HG03064 (cell line): ENCODE data around the gene PXYLP1.

Experiments
- ATAC-seq: cut with Tn5 transposase; IDR thresholded peaks from one replicate; pipeline ENCODE4 v1.9.1; 2021; ENCODE audit warnings: low read depth; ENCODE audit not compliant: unreplicated experiment

Gene PXYLP1

DNA sequence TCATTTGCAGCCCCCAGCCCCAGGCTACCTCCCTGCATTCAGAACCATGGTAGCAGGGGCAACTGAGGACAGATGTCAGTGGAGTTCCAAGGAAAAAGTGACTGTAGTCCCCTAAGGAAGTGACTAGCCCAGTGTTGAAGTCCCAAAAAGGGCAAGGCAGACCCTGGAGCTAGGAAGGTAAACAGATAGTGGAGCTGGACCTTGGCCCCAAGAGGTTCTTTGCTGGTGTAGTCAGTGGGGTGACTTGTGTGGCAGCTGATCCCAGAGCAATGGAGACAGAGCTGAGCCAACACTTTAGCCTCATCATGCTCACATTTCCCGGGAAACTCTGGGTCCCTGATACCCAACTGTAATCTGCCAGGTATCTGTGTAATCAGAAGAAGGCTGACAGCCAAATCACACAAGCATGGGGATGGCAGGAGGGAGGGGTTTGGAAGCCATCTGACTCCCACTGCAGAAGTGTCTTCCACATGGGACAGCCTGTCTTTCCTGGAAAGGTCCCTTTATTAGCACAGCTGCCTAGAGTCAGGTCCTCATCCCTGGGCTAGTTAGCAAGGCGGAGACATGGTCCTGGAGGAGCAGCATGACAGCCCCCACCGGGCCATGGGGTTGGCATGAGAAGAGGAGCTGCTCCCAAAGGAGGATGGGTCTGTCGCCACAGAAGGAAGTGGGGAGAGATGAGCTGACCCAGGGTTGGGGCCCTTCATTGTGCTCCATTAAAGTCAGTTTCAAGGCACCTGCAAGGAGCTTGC, 39.8 kb downstream of the PXYLP1 start:
- ATAC-seq: no peak

DNA sequence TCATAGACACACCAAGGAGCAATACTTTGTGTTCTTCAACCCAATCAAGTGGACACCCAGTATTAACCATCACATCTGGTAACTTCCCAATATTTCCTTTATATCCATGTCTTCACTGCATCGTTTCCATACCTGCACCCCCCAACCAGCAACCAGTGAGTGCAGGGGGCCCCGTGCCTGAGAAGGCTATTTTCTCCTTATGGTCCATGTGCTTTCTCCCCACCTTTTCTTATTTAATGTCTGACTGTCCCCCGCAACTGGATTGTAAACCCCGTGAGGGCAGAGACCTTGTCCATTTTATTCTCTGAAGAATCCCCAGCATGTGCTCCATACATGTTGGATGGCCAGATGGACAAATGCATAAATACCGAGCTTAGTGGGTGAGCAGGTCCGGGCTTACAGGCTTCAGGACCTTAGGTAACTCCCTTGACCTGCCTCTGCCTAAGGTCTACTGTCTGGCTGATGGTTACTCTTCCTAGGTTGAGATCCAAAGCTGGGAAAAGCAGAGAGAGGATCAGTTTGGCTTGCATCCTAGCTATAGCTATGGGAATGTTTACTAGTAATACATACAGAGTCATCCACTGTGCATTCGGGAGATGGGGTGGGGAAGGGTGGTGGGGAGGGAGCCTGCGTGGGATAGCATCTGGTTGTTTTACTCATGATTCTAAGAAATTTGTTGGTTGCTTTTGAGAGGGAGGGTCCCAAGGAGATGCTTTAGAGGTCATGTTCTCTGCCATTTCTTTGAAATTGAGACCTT, 41.5 kb downstream of the PXYLP1 start:
- ATAC-seq: no peak

DNA sequence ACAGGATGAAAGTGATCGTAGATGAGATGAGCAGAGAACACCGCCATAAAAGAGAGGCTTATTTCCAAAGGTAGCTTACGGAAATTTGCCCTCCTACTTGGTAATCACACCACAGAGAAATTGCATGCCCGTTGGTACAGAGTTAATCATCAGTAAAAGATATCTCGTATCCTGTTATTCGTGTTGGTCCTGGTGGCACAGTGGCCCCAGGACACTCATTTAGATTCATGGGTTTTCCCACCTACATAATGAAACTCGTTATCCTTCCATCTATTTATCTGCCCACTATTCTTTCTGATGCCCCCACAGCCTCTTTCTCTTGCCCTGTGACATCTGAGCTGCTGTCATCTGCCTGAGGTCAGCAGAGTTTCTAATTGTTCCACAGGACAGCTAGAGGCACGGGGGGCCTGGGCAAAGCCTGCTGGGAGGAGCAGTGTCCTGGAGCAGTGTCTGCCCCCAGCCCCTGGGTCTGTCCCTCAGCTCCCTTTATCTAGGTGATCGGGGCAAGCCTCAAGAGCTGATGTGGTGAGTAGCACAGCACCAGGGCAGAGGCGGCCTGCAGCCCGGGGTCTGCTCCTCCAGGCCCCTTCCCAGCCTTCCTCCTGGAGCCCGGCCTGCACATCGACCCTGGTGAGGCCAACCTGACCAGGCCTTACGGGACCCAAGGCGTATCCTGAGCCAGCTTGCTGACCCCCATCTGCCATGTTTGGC, 42.2 kb downstream of the PXYLP1 start:
- ATAC-seq: no peak

DNA sequence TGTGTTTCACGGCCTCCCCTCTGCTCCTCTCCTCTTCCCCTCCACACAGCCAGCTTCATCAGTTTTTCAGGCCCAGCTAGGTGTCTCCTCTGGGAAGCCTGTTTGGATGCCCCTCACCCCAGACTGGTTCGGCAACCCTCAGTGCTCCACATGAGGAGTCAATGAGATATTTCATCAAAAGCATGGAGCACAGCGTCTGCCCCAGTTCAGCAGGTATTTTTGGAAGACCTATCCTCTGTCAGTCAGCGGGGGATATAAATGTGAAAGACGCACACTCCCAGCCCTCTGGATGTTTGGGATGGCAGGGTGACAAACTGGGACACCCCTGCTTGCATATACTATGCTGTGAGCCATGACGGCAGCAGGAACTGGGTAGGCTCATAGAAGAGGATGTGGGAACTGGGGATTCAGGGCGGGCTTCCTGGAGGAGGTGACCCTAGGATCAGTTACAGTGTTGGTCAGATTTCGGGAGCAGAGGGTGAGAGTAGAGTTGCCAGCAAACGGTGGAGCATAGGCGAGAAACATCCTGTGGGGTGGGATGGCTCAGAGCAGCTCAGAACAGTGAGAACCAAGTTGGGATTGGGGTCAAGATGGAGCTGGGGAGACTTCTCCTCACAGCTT, 42.9 kb downstream of the PXYLP1 start:
- ATAC-seq: no peak

DNA sequence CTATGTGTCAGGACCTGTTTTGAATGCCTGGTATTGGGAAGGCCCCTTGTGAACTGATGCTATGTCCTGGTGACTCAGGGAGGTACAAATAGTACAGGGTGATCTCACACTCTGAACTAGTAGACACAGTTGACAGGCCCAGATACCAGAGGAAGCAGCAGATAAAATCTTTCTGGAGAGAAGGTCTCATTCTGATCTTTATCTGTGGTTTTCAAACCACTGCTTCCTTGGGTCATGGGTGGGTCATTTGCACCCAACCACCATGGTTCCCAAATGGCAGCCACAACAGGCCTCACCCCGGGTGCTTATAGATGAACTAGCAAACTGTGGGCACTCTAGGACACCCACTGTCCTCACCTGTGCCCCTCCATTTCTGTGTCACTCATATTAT, 43.4 kb downstream of the PXYLP1 start:
- ATAC-seq: no peak

DNA sequence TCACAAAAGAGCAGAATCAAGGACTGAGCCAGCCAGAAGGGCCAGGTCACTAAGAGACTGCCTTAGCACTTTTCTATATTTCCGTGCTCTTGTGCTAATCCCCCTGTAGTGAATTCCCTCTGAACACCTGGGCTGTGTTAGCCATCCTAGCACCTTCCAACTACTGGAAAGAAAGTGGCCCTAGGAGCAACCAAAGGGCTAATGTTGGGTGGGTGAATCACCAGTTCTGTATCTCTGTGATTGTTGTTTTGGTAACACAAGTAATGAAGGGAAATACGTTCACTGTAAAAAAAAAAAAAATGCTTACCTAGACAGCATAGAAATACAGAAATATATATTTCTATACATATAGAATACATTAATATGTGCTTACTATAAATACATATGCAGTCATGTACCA, 43.9 kb downstream of the PXYLP1 start:
- no peak for ATAC-seq

DNA sequence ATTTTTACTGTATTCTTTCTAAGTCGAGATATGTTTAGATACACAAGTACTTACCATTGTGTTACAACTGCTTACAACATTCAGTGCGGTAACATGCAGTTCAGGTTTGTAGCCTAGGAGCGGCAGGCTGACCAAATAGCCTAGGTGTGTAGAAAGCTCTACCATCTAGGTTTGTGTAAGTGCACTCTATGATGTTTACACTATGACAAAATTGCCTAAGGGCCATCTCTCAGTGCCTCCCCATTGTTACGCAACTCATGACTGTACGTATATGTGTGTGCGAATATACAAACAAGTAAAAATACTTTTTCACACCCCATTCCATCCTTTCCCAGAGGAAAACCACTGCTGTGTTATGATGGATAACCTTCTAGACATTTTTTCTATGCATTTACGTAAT, 44.3 kb downstream of the PXYLP1 start:
- no peak for ATAC-seq

DNA sequence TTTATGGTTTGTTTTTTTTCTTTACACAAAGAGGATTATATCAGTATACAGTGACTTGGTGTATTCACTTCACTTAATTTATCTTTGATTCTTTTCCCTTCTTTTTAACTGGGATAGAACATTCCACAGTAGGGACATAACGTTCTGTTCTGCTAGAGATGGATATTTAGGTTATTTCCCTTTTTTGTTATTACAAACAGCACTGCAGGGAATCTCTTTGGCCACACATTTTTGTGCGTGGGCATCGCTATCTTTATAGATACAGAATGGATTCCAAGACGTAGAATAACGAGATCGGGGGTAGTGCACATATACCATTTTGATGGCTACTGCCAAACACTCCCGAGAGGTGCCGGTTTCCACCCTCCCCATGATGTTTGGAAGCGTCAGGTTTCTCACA, 44.8 kb downstream of the PXYLP1 start:
- no peak for ATAC-seq

DNA sequence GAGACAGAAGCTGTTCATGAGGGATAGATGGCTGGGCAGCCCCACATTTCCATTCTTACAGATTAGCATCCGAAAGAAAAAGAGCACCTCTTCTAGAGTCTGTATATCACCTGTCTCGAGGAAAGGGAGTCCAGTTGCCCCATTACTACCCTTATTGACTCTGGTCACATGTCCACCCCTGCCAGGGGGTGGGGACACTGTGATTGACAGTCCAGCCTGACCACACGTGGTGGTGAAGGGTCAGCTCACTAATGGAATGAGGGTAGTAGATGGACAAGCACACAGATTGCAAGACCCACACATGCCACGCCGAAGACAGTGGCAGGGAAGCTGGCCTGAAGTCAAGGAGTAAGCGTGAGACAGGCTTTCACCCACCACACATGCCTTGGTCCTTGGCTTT, 45.8 kb downstream of the PXYLP1 start:
- ATAC-seq: no peak

DNA sequence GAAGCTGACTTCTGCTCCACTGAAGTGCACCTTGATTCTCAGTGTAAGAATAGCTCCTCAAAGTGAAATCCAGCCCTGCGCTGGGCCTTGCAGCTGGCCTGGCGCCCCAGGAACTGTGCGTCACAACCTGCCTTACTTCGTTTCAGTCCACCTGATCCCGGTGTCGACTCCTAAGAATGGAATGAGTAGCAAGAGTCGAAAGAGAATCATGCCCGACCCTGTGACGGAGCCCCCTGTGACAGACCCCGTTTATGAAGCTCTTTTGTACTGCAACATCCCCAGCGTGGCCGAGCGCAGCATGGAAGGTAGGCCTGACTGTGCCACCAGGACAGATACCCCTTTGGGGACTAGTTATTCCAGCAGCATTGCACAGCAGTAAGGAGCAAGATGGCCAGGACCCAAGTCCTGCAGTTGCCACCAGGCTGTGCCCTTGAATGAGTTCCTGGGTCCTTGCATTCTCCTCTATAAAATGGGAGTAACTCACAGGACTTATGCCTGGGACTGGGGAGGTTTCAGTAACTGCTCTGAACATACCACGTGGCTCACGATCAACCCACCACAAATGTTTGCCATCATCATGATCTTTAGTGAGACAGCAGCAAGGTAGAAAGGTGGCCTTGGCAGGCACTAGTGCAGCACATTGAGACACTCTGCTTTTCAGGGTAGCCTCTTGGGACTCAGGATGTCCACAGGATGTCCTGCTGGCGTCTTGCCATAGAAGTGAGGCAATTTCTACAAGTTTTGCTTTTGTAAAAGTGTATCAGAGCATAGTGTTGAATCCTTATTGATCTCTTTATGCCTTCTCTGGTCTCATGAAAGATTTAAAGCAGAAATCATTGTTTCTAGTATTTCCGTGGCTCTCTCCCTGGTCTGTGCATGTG, 46.8 kb downstream of the PXYLP1 start:
- ATAC-seq: no peak

DNA sequence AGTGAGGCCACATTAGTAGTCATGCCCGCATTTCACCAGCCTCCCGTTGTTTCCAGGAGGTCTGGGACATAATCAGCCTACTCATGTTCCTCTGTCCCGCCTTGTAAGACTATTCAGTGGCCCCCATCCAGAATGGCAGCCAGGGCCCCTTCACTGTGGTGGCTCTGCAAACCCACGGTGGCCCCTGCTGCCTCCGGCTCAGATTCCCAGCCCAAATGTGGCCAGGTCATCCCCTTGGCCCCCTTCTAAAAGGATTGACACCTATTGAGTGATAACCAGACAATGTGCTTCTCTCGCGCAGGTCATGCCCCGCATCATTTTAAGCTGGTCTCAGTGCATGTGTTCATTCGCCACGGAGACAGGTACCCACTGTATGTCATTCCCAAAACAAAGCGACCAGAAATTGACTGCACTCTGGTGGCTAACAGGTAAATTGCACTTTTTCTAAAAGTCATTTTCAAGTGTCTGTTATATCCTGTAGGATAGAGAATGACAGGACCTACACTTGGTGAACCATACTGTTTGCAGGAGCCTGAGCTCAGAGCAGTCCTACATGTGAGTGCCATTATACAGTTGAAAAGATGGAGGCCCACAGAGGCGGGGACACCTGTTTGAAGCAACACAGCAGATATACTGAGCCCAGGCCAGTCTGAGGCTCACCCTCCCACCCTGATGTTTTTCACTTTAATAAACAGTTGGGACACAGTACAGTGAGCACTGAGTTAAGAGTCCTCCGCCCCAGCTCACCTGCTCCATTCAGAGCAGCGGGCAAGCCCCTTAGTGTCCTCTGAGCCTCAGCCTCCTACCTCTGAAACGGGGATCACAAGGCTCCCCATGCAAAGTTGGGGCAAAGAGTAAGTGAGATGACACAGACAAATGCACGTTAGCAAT, 47.7 kb downstream of the PXYLP1 start:
- ATAC-seq: peak; percentile 77

DNA sequence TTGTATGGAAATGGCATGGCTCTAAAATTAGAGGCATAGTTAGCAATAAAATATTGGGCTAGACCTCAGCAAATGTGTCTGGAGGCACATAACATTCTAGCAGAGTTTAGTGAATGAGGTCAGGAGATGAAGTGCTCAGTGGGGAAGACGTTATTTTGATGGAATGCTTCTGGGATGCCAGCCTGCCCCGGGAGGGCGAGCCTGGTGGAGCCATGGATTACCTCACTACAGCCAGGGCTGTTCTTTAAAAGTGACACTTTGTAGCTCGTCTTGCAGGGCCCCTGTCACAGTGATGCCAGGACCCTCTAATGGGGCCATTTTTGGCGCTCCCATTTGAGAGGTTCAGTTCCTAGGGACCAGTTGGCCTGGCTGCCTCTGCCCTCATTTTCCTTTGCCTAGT, 48.5 kb downstream of the PXYLP1 start:
- ATAC-seq: no peak

DNA sequence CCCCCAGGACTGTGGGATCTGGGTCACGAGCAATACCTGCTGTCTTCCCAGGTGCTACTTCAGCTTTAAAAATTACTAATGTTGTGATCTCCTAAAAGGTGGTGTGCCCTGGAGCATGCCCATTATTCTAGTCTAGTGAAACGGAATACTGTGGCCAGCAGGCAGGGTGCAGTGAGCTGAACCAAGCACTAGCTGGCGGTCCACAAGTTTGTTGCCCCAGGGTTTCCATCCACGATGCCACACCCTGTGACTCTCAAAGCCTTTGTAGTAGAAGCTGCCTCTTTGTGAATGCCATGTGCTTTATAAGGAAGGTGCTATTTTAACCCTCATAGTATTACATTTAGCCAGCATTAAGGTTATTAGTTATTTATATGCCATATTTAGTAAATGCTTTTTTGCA, 49.1 kb downstream of the PXYLP1 start:
- no peak for ATAC-seq

DNA sequence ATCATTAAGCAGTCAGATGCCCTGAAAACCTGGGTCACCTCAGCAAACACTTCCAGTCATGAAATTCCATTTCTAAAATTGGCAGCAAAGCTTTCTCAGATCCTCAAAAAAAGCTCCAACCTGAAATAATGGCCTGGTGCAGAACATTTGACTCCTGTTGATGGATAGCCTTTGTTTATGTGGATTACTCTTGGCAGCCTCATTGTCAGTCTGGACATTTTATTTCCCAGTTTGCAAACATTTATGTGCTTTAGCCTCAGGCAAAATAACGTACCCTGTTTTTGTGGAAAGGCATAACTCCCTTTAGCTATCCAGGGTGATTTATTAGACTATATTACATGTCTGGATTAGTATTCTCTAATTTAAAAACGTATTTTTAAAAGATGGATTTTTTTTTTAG, 53.9 kb downstream of the PXYLP1 start:
- no peak for ATAC-seq

DNA sequence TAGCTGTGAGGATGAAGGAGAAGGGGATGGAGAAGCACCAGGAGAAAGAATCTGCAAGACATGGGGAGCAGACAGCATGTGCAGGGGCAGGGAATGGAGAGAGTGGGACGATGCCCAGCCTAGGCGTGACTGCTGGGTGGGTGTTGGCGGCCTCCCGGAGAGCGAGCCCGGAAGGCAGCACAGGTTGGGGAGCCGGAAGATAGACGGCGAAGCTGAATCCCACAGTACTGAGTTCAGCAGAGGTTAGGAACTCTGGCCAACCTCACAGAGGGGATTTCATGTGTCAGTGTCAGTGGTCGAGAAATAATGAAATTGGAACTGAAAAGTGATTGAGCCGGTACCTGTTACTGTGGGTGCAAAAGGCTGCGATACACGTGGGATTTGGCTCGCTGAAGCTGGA, 55.2 kb downstream of the PXYLP1 start:
- no peak for ATAC-seq

DNA sequence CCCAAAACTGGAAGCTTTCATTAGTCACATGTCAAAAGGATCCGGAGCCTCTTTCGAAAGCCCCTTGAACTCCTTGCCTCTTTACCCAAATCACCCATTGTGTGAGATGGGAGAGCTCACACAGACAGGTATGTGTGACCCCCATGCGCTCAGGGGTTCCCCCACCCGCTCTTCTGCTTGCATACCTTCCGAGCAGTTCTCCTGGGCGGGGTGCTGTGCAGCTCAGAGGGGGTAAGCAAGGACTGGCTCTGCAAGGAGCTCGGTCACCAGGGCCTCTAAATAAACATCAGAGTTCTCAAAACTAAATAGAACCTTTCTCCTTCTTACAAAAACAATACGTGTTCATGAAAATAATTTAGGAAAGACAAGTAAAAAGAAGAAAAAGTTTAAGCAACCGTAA, 55.7 kb downstream of the PXYLP1 start:
- no peak for ATAC-seq

DNA sequence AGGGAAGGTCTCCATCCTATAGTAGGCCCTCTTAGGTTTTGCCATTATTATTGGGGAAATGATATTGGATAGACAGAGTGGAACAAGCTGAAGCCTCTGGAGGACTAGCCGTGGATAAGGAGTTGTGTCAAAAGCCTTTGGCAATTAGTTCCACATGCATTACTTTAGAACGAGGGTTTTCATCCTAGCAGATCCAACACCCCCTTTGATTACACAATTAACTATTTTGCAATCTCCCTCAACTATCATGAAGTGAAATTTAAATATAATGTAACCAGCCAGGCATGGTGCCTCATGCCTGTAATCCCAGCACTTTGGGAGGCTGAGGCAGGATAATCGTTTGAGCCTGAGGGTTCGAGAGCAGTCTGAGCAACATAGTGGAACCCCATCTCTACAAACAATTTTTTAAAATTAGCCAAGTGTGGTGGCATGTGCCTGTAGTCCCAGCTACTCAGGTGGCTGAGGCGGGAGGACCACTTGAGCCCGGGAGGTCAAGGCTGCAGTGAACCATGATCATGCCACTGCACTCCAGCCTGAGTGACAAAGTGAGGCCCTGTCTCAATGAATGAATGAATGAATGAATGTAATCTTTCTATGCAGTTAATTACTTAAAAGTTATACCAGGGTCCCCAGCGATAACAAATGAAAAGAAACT, 56.8 kb downstream of the PXYLP1 start:
- ATAC-seq: no peak

DNA sequence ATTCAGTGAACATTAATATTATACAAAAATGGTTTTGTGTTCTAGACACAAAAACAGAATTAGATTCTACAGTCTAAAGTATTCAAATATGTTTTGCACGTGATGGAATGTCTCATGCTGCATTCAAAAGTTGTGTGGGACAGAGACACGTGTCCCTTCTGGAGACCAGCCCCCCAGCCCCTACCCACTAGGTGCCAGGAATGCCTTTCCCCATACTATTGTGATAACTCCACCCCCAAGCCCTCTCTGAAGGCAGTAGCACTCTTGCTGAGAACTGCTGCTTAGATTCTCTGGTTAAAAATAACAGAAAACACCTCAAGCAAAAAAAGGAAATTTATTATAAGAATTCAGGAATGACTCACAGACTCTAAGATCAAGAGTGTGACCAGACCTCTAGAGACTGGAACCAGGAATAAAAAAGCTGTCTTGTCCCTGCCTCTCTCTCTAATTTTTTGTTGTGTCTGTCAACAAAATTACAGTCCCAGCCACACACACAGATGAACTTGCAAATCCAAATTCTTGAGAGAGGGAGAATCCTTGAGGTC, 57.7 kb downstream of the PXYLP1 start:
- no peak for ATAC-seq
